ENCODE data around the gene TIMP3.

Gene TIMP3

GRCh38 chr22:32810555-32811133 lies 9.1 kb downstream of the TIMP3 start:
- no peaks in the 10 kb centered on the region for H3K4me1 ChIP-seq (ENCODE audit: insufficient read depth, insufficient read length)
- TF ChIP-seq ZNF274 (IDR thresholded peaks at IDR 0.05; ENCODE audit: low read depth, low read length), result no peak
- peaks cover 17% of the 10 kb centered on the region for H3K36me3 ChIP-seq (ENCODE audit: insufficient read depth, insufficient read length, low read length)
- H3K27me3 ChIP-seq (ENCODE audit: insufficient read depth, insufficient read length), result no peaks in the 10 kb centered on the region
- H3K9ac ChIP-seq (ENCODE audit: insufficient read length, low read depth), result no peak overlapping the region
- DNase-seq (ENCODE audit: low read depth, low spot score), result no peak
- no peaks in the 10 kb centered on the region for H3K9me3 ChIP-seq (ENCODE audit: insufficient read depth, low read length)
- no peak overlapping the region for H3K4me3 ChIP-seq (ENCODE audit: insufficient read length, low read depth)

DNA sequence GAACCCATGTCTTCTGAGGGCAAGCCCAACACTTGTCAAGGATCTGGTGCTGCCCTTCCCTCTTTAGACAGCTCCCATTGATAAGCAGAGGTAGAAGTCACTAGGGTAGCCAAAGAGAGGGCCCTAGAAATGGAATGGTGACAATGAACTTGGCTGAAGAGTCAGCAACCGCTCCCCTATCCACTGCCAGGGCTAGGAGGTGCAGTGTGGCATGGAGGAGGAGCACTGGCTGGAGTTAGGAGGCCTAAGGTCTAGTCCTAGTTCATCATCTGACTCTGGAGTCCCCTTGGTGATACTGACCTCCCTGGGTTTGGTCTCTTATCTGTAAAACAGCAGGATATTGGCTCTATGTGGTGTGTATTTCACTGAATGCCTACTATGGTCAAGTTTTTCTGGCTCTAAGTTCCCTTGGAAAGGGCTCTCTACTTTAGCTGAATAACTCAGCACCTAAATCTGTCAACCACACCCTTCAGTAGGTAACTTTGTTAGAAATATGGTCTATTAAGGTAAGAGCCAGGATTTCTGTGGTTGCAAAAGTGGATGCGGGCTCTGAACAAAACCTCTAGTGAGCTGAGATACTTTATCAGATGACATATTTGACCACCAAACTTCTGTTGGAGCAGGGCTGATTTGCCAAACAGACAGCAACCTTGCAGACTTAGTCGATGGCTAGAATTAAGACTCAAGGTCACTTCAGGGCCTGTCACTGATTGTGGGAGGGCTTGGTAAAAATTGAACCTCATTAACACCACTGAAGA lies 10.5 kb downstream of the TIMP3 start:
- no peak for TF ChIP-seq YY1 (IDR thresholded peaks at IDR 0.05; ENCODE audit: insufficient read depth, insufficient read length)
- no peak for TF ChIP-seq SUZ12 (IDR thresholded peaks at IDR 0.05; ENCODE audit: extremely low read depth, insufficient read depth, insufficient read length)
- no peak for TF ChIP-seq ZNF274 (IDR thresholded peaks at IDR 0.05; ENCODE audit: low read depth, low read length)
- H3K9me3 ChIP-seq (ENCODE audit: insufficient read depth, low read length), result no peaks in the 10 kb centered on the region
- peaks cover 18% of the 10 kb centered on the region for H3K36me3 ChIP-seq (ENCODE audit: insufficient read depth, insufficient read length, low read length)
- H3K9ac ChIP-seq (ENCODE audit: insufficient read length, low read depth), result no peak overlapping the region
- H3K4me3 ChIP-seq (ENCODE audit: insufficient read length, low read depth), result no peak overlapping the region
- DNase-seq (ENCODE audit: low read depth, low spot score), result no peak
- no peaks in the 10 kb centered on the region for H3K27me3 ChIP-seq (ENCODE audit: insufficient read depth, insufficient read length)
- no peaks in the 10 kb centered on the region for H3K4me1 ChIP-seq (ENCODE audit: insufficient read depth, insufficient read length)

DNA sequence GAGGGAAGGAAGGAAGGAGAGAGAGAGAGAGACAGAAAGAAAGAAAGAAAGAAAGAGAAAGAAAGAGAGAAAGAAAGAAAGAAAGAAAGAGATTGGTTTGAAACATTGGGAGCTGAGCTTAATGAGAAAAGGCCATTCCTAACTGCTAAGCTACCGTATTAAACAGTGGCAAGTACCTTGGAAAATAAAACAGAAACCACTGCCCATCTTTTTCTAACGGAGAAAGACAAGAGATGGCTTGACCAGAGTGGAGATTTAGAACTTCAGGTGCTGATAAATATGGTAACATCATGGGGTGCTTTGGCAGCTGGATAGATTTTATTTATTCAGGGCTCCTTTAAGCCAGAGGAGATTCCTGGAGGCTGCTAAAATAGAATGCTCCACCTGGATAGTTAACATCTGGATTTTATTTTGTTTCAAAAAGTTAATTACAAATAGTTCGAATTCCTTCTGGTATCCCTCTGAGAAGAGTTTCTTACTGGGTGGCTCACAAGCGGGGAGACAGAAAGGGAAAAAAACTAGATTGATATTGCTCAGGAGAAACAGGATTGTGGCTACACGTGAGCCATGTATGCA lies 12.9 kb downstream of the TIMP3 start:
- DNase-seq (ENCODE audit: low read depth, low spot score), result no peak
- no peak for TF ChIP-seq YY1 (IDR thresholded peaks at IDR 0.05; ENCODE audit: insufficient read depth, insufficient read length)
- TF ChIP-seq SUZ12 (IDR thresholded peaks at IDR 0.05; ENCODE audit: extremely low read depth, insufficient read depth, insufficient read length), result no peak
- no peak for TF ChIP-seq ZNF274 (IDR thresholded peaks at IDR 0.05; ENCODE audit: low read depth, low read length)

GRCh38 chr22:32815059-32815458 lies 13.6 kb downstream of the TIMP3 start:
- peaks cover 5% of the 10 kb centered on the region for H3K4me1 ChIP-seq (ENCODE audit: insufficient read depth, insufficient read length)
- no peak overlapping the region for H3K9ac ChIP-seq (ENCODE audit: insufficient read length, low read depth)
- H3K27me3 ChIP-seq (ENCODE audit: insufficient read depth, insufficient read length), result no peaks in the 10 kb centered on the region
- H3K36me3 ChIP-seq (ENCODE audit: insufficient read depth, insufficient read length, low read length), result peaks cover 9% of the 10 kb centered on the region
- no peaks in the 10 kb centered on the region for H3K9me3 ChIP-seq (ENCODE audit: insufficient read depth, low read length)
- no peak for TF ChIP-seq ZNF274 (IDR thresholded peaks at IDR 0.05; ENCODE audit: low read depth, low read length)
- TF ChIP-seq YY1 (IDR thresholded peaks at IDR 0.05; ENCODE audit: insufficient read depth, insufficient read length), result no peak
- no peak for TF ChIP-seq SUZ12 (IDR thresholded peaks at IDR 0.05; ENCODE audit: extremely low read depth, insufficient read depth, insufficient read length)
- no peak for DNase-seq (ENCODE audit: low read depth, low spot score)
- no peak overlapping the region for H3K4me3 ChIP-seq (ENCODE audit: insufficient read length, low read depth)

More for the DNA sequence above, 12.9 kb downstream of the TIMP3 start:
- H3K4me1 ChIP-seq (ENCODE audit: insufficient read depth, insufficient read length), result peaks cover 4% of the 10 kb centered on the region
- H3K9me3 ChIP-seq (ENCODE audit: insufficient read depth, low read length), result no peaks in the 10 kb centered on the region
- H3K36me3 ChIP-seq (ENCODE audit: insufficient read depth, insufficient read length, low read length), result peaks cover 8% of the 10 kb centered on the region
- H3K27me3 ChIP-seq (ENCODE audit: insufficient read depth, insufficient read length), result no peaks in the 10 kb centered on the region
- H3K9ac ChIP-seq (ENCODE audit: insufficient read length, low read depth), result no peak overlapping the region
- no peak overlapping the region for H3K4me3 ChIP-seq (ENCODE audit: insufficient read length, low read depth)

GRCh38 chr22:32815943-32816342 lies 14.4 kb downstream of the TIMP3 start:
- no peak for TF ChIP-seq SUZ12 (IDR thresholded peaks at IDR 0.05; ENCODE audit: extremely low read depth, insufficient read depth, insufficient read length)
- no peak for TF ChIP-seq ZNF274 (IDR thresholded peaks at IDR 0.05; ENCODE audit: low read depth, low read length)
- H3K27me3 ChIP-seq (ENCODE audit: insufficient read depth, insufficient read length), result no peaks in the 10 kb centered on the region
- H3K4me1 ChIP-seq (ENCODE audit: insufficient read depth, insufficient read length), result peaks cover 8% of the 10 kb centered on the region
- H3K4me3 ChIP-seq (ENCODE audit: insufficient read length, low read depth), result no peak overlapping the region
- no peaks in the 10 kb centered on the region for H3K9me3 ChIP-seq (ENCODE audit: insufficient read depth, low read length)
- no peak overlapping the region for H3K9ac ChIP-seq (ENCODE audit: insufficient read length, low read depth)
- H3K36me3 ChIP-seq (ENCODE audit: insufficient read depth, insufficient read length, low read length), result peaks cover 15% of the 10 kb centered on the region
- DNase-seq (ENCODE audit: low read depth, low spot score), result no peak

DNA sequence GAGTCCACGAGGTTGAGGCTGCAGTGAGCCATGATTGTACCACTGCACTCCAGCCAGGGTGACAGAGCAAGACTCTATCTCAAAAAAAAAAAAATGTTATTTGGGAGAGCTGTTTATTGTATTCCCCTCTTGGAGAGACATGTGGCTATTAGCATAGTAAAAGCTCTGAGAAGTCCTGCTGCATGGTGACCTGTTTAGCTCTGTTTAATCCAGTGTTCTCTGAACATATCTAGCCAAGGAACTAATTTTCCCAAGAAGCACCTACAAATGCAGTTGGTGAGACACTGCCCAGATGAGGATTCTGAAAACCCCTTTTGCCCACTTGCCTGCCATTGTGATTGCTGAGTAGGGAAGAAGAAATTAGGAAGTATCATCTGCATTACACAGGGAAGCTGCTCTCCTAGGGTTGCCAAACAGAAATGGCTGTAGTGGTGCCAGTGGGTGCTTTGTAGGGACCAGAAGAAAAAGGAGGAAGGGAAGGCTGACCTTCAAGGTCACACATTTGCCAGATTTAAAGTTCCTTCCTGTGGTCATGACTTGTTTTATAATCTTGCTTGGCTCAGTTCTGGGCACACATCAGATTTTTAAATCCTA lies 15.7 kb downstream of the TIMP3 start:
- no peak for TF ChIP-seq SUZ12 (IDR thresholded peaks at IDR 0.05; ENCODE audit: extremely low read depth, insufficient read depth, insufficient read length)
- Histone ChIP-seq H3K4me3 (ENCODE audit: insufficient read length, low read depth) (no peak overlapping the region), H3K4me1 (ENCODE audit: insufficient read depth, insufficient read length) (peaks cover 8% of the 10 kb centered on the region), H3K27me3 (ENCODE audit: insufficient read depth, insufficient read length) (no peaks in the 10 kb centered on the region), H3K9ac (ENCODE audit: insufficient read length, low read depth) (no peak overlapping the region), H3K36me3 (ENCODE audit: insufficient read depth, insufficient read length, low read length) (peaks cover 18% of the 10 kb centered on the region), H3K9me3 (ENCODE audit: insufficient read depth, low read length) (no peaks in the 10 kb centered on the region)
- no peak for DNase-seq (ENCODE audit: low read depth, low spot score)

DNA sequence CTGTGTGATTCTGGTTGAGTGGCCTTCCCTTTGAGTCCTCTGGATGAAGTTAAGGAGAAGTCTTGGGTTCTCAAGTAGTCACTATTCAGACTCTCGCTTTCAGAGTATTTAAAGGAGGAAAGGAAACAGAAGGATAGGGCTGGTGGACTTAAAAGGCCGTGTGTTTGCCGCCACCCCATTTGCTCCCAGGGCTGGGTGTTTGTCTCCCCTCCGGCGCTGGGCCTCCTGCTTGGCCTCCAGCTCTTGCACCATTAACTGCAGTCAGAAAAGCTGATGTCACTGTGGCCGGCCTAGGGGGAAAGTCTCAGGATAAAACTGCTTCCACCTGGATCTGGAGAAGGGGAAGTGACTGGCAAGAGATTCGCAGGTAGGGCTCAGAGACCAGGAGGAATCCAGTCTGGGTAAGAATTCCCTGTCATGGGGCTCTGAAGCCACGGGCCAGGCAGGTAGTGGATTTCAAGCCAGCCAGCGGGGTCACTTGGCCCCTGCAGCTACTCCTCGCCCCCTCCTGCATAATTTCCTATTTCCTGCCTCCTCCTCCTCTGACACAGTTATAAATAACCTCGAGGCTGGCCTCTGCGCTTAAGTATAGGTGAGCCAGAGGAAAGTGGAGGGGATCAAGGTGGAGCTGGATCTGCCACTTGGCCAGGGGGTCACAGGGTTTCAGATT lies 17.1 kb downstream of the TIMP3 start:
- no peaks in the 10 kb centered on the region for H3K9me3 ChIP-seq (ENCODE audit: insufficient read depth, low read length)
- H3K27me3 ChIP-seq (ENCODE audit: insufficient read depth, insufficient read length), result no peaks in the 10 kb centered on the region
- H3K4me1 ChIP-seq (ENCODE audit: insufficient read depth, insufficient read length), result peaks cover 12% of the 10 kb centered on the region
- H3K4me3 ChIP-seq (ENCODE audit: insufficient read length, low read depth), result no peak overlapping the region
- TF ChIP-seq ZNF274 (IDR thresholded peaks at IDR 0.05; ENCODE audit: low read depth, low read length), result no peak
- no peak overlapping the region for H3K9ac ChIP-seq (ENCODE audit: insufficient read length, low read depth)
- peaks cover 16% of the 10 kb centered on the region for H3K36me3 ChIP-seq (ENCODE audit: insufficient read depth, insufficient read length, low read length)
- no peak for DNase-seq (ENCODE audit: low read depth, low spot score)
